ENCODE data around the gene RIMKLA. TPM values are rescaled to one million over a fixed set of nuclear protein-coding genes. Genes with fewer than 3 reads are reported as not detected.

Gene RIMKLA
- total and polyA plus RNA-seq, 2 experiments from 2014 or later = 8.1 to 21.8 TPM

- Histone ChIP-seq H3K36me3 (no peaks in the 10 kb centered on the region), H3K4me3 (peak within 1 kb of the TSS; percentile 67), H3K27ac (peak within 1 kb of the TSS; percentile 92), H3K9me3 (ENCODE audit: low read depth) (no peaks in the 10 kb centered on the region), H3K27me3 (no peaks in the 10 kb centered on the region), H3K4me1 (ENCODE audit: low read depth) (peaks cover 37% of the 10 kb centered on the region)
- no peak for TF ChIP-seq CTCF (IDR thresholded peaks at IDR 0.05; ENCODE audit: low read depth, low read length)
- DNase-seq (ENCODE audit: low read depth in 1 of 2, low spot score in 1 of 2) = peak; percentile 98
Measured at GRCh38 chr1:42335050-42335808, 45.4 kb upstream of the RIMKLA start, which contains the start of gene FOXJ3. TSS of gene FOXJ3 (minus strand) at chr1:42335235. CDS start at chr1:42311093, 24,142 bp downstream.

GRCh38 chr1:42335809-42336518, 44.6 kb upstream of the RIMKLA start:
- H3K27me3 ChIP-seq = no peaks in the 10 kb centered on the region
- peak in 1 of 2 donors; percentile 77 for DNase-seq (ENCODE audit: low read depth in 1 of 2, low spot score in 1 of 2)
- H3K27ac ChIP-seq = peak overlapping the region; percentile 92
- peak overlapping the region; percentile 67 for H3K4me3 ChIP-seq
- H3K4me1 ChIP-seq (ENCODE audit: low read depth) = peaks cover 37% of the 10 kb centered on the region
- no peaks in the 10 kb centered on the region for H3K36me3 ChIP-seq
- H3K9me3 ChIP-seq (ENCODE audit: low read depth) = no peaks in the 10 kb centered on the region
- TF ChIP-seq CTCF (IDR thresholded peaks at IDR 0.05; ENCODE audit: low read depth, low read length) = no peak

GRCh38 chr1:42336978-42337377, 43.6 kb upstream of the RIMKLA start:
- peak overlapping the region; percentile 92 for H3K27ac ChIP-seq
- H3K36me3 ChIP-seq = no peaks in the 10 kb centered on the region
- no peak for TF ChIP-seq CTCF (IDR thresholded peaks at IDR 0.05; ENCODE audit: low read depth, low read length)

GRCh38 chr1:42340093-42340492, 40.5 kb upstream of the RIMKLA start:
- H3K27me3 ChIP-seq = no peaks in the 10 kb centered on the region
- no peak overlapping the region for H3K27ac ChIP-seq
- H3K9me3 ChIP-seq (ENCODE audit: low read depth) = no peaks in the 10 kb centered on the region
- no peak overlapping the region for H3K4me3 ChIP-seq
- peaks cover 15% of the 10 kb centered on the region for H3K4me1 ChIP-seq (ENCODE audit: low read depth)
- no peak for TF ChIP-seq CTCF (IDR thresholded peaks at IDR 0.05; ENCODE audit: low read depth, low read length)
- no peaks in the 10 kb centered on the region for H3K36me3 ChIP-seq
- no peak for DNase-seq (ENCODE audit: low read depth in 1 of 2, low spot score in 1 of 2)

More at GRCh38 chr1:42336978-42337377, 43.6 kb upstream of the RIMKLA start:
- Histone ChIP-seq H3K4me3 (no peak overlapping the region), H3K4me1 (ENCODE audit: low read depth) (peaks cover 33% of the 10 kb centered on the region), H3K9me3 (ENCODE audit: low read depth) (no peaks in the 10 kb centered on the region), H3K27me3 (no peaks in the 10 kb centered on the region)
- DNase-seq (ENCODE audit: low read depth in 1 of 2, low spot score in 1 of 2) = no peak

GRCh38 chr1:42340901-42341300, 39.7 kb upstream of the RIMKLA start:
- H3K9me3 ChIP-seq (ENCODE audit: low read depth) = no peaks in the 10 kb centered on the region
- TF ChIP-seq CTCF (IDR thresholded peaks at IDR 0.05; ENCODE audit: low read depth, low read length) = no peak
- H3K27ac ChIP-seq = peak overlapping the region; percentile 50
- H3K4me1 ChIP-seq (ENCODE audit: low read depth) = peaks cover 15% of the 10 kb centered on the region
- no peaks in the 10 kb centered on the region for H3K36me3 ChIP-seq
- DNase-seq (ENCODE audit: low read depth in 1 of 2, low spot score in 1 of 2) = no peak
- H3K27me3 ChIP-seq = no peaks in the 10 kb centered on the region
- H3K4me3 ChIP-seq = no peak overlapping the region

All from cardiac muscle cell (in vitro differentiated cells and primary cell).